Ramos (cell line): Measurements from ENCODE around the gene FCGBP.
"Not testable (repeated sequence)": the region's sequence is repeated elsewhere in the genome, so short reads cannot be mapped to it uniquely, and the experiment has no call there.

Source experiments
- in situ Hi-C: fragments of 300-500 bp; cut with MboI; formaldehyde crosslinking; loops from one replicate; pipeline ENCODE4 v1.14.3; 2022; ENCODE audit warnings: low sequenced_read_pairs; ENCODE audit not compliant: unreplicated experiment

FCGBP gene

GRCh38 chr19:39934584-39935363 is at the start of gene FCGBP:
FCGBP (minus strand) TSS chr19:39934634.
- in situ Hi-C loops, result no loop called here

- in situ Hi-C loops, result no loop called here
These were observed 49.4 kb upstream of the FCGBP start for GRCh38 chr19:39983695-39984300.

- in situ Hi-C loops, result no loop called here
These were observed 48.4 kb upstream of the FCGBP start for GRCh38 chr19:39982883-39983282.

- in situ Hi-C loops, result no loop called here
These were observed 40.1 kb upstream of the FCGBP start for GRCh38 chr19:39974377-39975155.

GRCh38 chr19:39971380-39972035 is 37.1 kb upstream of the FCGBP start:
- in situ Hi-C loops, result no loop called here

- in situ Hi-C loops, result no loop called here
These were observed 36.4 kb upstream of the FCGBP start, which contains the start of gene PSMC4 for GRCh38 chr19:39970675-39971379. PSMC4 (plus strand) TSS chr19:39971165; CDS start chr19:39971203, 38 bp downstream.

GRCh38 chr19:39970425-39970674 is 35.9 kb upstream of the FCGBP start:
- in situ Hi-C loops, result no loop called here

GRCh38 chr19:39969681-39970424 is 35.4 kb upstream of the FCGBP start:
- in situ Hi-C loops, result no loop called here

- in situ Hi-C loops, result no loop called here
These were observed 34.8 kb upstream of the FCGBP start for GRCh38 chr19:39969266-39969665.

GRCh38 chr19:39968789-39969188 is 34.4 kb upstream of the FCGBP start:
- in situ Hi-C loops, result no loop called here

GRCh38 chr19:39967561-39967960 is 33.1 kb upstream of the FCGBP start:
- in situ Hi-C loops, result no loop called here

GRCh38 chr19:39966617-39967016 is 32.2 kb upstream of the FCGBP start:
- in situ Hi-C loops, result no loop called here

- in situ Hi-C loops, result loop anchor here (5.0 kb wide), 1 partner anchor 57 kb away; no protein-coding TSS in a partner anchor
These were observed 29.5 kb upstream of the FCGBP start for GRCh38 chr19:39963898-39964297.

- in situ Hi-C loops, result not testable (repeated sequence)
These were observed 25.0 kb upstream of the FCGBP start for GRCh38 chr19:39959407-39959806.

- in situ Hi-C loops, result not testable (repeated sequence)
These were observed 24.5 kb upstream of the FCGBP start for GRCh38 chr19:39958942-39959341.

GRCh38 chr19:39957886-39958285 is 23.5 kb upstream of the FCGBP start:
- in situ Hi-C loops, result not testable (repeated sequence)

GRCh38 chr19:39953915-39954314 is 19.5 kb upstream of the FCGBP start:
- in situ Hi-C loops, result no loop called here

GRCh38 chr19:39951686-39952085 is 17.3 kb upstream of the FCGBP start:
- in situ Hi-C loops, result no loop called here

GRCh38 chr19:39951065-39951650 is 16.7 kb upstream of the FCGBP start:
- in situ Hi-C loops, result no loop called here
